Measurements from ENCODE around the gene BABAM2.
"Not testable (repeated sequence)": the region's sequence is repeated elsewhere in the genome, so short reads cannot be mapped to it uniquely, and the experiment has no call there.

The BABAM2 gene

DNA sequence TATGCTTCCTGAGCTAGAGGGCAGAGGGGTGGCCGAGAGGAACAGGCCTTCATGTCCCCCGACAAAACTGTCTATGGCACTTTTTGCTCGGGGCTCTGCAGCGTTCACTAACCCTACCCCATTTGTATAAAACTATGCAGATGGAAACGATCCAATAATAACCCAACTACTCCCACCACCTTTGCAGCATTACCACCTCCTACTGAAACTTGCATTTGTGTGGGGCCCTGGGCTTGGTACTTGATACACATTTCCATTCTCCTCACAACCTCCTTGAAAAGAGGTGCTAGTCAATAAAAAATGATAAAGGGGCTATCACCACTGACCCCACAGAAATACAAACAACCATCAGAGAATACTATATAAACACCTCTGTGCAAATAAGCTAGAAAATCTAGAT lies 438.7 kb downstream of the BABAM2 start:
- DNase-seq: no peak
- in situ Hi-C loops (cut with HindIII; ENCODE audit: low pct_ligation_motif_present, low pct_unique_long_range_greater_than_20kb, low sequenced_read_pairs): no loop called here

DNA sequence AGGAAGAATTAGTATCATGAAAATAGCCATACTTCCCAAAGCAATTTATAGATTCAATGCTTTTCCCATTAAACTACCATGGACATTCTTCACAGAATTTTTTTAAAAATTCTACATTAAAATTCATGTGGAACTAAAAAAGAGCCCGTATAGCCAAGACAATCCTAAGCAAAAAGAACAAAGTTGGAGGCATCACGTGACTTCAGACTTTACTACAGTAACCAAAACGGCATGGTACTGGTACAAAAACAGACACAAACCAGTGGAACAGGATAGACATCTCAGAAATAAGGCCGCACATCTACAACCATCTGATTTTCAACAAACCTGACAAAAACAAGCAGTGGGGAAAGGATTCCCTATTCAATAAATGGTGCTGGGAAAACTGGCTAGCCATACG lies 440.2 kb downstream of the BABAM2 start:
- DNase-seq; in situ Hi-C loops (cut with HindIII; ENCODE audit: low pct_ligation_motif_present, low pct_unique_long_range_greater_than_20kb, low sequenced_read_pairs): not testable (repeated sequence)

DNA sequence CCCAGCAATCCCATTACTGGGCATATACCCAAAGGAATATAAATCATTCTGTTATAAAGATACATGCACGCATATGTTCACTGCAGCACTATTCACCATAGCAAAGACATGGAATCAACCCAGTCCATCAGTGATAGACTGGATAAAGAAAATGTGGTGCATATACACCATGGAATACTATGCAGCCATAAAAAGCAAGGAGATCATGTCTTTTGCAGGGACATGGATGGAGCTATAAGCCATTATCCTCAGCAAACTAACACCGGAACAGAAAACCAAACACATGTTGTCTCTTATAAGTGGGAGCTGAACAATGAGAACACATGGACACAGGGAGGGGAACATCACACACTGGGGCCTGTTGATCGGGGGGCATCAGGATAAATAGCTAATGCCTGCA lies 441.3 kb downstream of the BABAM2 start:
- DNase-seq; in situ Hi-C loops (cut with HindIII; ENCODE audit: low pct_ligation_motif_present, low pct_unique_long_range_greater_than_20kb, low sequenced_read_pairs): not testable (repeated sequence)

DNA sequence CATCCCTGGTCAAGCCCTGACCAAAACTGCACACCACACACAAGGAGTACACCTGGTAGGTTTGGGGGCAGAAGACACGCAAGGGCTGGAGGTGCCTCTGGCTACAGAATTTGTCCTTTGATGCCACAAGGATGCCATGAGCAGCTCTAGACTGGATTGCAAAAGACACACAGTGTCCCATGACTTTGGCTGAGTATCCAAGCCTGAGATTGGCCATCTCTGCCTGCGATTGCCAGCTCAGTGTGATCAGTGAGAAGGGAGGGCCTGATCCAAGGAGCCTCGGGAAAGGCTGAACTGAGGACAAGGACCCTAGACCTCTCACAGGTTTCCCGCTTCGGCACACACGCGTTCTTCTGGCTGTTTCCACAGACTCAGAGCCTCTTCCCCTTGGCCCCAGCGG lies 442.2 kb downstream of the BABAM2 start:
- no peak for DNase-seq
- in situ Hi-C loops (cut with HindIII; ENCODE audit: low pct_ligation_motif_present, low pct_unique_long_range_greater_than_20kb, low sequenced_read_pairs): no loop called here

DNA sequence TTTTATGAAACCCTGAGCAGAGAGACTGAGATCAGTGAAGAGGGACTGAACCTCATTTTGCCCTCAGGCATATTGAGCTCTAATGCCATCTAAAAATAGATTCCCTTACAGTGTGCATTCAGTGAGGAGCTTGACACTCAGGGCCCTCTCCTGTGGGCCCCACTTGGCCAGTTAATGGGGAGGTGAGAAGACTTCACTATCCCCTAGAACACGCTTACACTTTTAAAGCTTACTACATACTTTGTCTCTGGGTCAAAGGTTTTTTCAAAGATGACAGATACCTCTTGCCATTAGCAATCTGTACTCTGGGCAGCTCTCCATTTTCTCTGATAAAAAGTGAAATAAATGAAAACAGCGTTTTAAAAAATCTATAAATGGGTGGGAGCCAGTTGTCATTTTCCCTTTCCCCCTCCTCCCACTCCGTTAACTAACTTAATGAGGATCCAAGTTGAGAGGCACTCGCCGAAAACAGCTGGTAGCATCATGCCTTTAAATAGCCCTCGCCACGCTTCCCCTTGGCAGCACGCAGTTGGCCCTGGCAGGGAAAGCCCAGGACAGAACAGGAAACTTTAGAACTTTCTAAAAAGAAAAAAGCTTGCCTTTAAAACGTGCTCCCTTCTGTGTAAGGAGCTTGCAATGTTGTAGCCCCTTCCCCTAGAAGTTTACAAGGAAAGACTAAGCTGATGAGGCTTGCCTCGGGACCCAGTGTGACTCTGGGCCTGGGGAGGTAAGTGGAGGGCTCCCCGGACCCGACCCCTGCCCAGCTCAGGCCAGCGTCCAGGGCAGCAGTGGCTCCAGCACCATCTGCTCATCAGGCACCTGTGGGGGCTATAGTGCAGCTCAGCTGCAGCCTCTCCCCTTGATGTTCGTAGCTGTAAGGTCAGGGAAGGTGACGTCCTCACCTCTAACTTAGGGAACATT lies 443.3 kb downstream of the BABAM2 start:
- in situ Hi-C loops (cut with HindIII; ENCODE audit: low pct_ligation_motif_present, low pct_unique_long_range_greater_than_20kb, low sequenced_read_pairs): no loop called here
- no peak for DNase-seq

DNA sequence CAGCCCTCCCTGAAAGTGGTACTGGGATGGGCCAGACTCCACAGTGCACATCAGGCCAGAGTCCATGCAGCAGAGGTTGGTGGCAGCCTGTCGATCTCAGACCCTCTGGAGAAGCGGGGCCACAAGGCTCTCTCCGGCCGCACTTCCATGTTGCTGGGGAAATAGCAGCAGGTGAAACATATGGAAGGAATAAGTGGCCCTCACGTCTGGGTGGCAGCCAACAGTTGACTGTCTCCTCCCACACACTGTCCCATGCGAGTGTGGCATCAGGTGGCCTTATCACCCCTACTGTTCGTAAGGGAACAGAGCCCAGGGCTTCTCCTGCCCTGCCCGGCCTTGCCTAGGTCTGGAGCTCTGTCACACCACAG lies 444.0 kb downstream of the BABAM2 start:
- in situ Hi-C loops (cut with HindIII; ENCODE audit: low pct_ligation_motif_present, low pct_unique_long_range_greater_than_20kb, low sequenced_read_pairs): no loop called here
- no peak for DNase-seq

DNA sequence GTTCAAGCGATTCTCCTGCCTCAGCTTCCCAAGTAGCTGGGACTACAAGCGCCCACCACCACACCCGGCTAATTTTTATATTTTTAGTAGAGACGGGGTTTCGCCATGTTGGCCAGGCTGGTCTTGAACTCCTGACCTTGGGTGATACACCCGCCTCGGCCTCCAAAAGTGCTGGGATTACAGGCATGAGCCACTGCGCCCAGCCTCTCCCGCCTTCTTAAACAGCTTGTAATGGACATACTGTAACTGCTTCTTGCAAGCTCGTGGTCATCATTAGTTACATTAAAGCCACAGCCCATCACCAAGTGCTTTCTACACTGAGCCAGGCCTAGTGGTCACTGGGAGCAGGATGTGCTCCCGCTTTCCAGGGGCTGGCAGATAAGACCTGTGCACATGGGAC lies 444.7 kb downstream of the BABAM2 start:
- in situ Hi-C loops (cut with HindIII; ENCODE audit: low pct_ligation_motif_present, low pct_unique_long_range_greater_than_20kb, low sequenced_read_pairs); DNase-seq: not testable (repeated sequence)

DNA sequence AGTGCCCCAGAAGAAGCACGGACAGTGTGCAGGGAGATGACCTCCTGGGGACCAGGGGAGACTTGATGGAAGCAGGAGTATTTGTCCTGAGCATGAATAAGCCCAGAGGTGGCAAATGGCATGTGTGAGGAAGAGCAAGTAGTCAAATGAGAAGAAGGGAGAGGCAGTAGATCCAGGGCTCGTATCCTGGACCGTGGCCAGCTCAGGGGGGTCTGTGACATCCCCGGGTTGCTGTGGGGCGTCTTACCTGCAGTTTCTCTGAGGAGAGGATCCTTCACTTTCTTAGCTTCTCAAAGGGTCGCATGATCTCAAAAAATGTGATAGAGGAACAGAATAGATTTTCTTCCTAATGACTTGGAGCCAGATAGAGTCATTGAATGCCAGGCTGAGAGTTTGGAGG lies 445.1 kb downstream of the BABAM2 start:
- no peak for DNase-seq
- in situ Hi-C loops (cut with HindIII; ENCODE audit: low pct_ligation_motif_present, low pct_unique_long_range_greater_than_20kb, low sequenced_read_pairs): no loop called here

DNA sequence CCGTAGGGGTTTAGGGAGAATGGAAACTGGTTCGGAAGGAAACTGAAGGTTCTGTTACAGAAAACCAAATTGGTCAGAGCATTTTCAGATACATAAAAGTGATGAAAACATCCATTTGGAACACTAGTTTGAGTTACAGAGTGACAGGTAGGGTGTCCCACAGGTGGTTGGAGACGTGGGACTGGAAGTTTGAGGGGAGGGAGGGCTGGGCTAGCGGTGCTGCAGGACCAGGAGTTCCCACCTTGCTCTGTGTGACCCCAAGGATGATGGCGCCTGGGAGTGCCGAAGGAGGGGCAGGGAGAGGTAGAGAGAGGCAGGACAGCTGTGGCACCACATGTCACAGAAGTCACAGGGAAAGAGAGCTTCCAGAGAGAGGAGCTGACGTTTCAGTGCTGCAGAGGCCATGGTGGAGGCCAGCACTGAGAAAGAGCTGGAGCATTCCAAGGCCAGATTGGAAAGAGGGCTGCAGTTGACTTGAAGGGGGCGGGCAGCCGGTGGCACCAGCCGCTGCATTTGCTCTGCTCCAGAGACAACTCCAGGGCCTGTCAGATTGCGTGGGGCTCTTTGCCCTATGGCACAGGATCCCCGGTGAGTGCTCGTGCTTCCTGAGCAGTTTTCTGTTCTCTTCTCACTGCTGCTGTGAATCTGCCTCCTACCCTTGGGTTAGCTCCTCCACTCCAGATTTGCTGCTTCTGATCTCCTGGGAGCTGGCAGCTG lies 445.9 kb downstream of the BABAM2 start:
- in situ Hi-C loops (cut with HindIII; ENCODE audit: low pct_ligation_motif_present, low pct_unique_long_range_greater_than_20kb, low sequenced_read_pairs): no loop called here
- DNase-seq: no peak

DNA sequence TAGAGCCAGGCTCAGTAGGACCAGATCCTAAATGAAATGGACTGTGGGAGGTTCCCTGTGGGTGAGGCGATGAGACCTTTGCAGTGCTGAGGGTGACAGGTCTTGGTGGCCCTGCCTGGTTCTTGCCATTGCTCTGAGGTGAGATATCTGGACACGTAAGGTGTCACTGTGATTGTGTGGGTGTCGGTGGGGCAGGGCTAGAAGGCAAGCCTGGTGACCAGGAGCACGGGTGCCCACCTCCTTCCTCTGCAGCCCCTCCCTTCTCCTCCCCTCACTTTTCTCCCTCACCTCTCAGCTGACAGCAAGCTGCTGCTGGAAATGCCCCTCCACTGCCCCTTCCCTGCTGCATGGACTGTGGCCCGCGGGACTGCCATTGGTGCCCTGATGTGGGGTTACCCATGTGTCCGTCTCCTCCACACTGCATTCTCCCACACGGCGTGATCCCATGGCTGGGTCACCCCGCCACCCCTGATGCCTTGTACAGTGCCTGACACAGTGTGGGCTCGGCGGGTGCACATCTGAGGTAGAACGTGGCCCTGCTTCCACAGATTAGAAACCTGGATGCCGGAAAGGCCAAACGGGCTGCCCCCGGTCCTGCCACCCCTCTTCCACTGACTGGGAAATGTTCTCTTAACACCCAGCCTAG lies 446.6 kb downstream of the BABAM2 start:
- in situ Hi-C loops (cut with HindIII; ENCODE audit: low pct_ligation_motif_present, low pct_unique_long_range_greater_than_20kb, low sequenced_read_pairs): no loop called here
- no peak for DNase-seq

DNA sequence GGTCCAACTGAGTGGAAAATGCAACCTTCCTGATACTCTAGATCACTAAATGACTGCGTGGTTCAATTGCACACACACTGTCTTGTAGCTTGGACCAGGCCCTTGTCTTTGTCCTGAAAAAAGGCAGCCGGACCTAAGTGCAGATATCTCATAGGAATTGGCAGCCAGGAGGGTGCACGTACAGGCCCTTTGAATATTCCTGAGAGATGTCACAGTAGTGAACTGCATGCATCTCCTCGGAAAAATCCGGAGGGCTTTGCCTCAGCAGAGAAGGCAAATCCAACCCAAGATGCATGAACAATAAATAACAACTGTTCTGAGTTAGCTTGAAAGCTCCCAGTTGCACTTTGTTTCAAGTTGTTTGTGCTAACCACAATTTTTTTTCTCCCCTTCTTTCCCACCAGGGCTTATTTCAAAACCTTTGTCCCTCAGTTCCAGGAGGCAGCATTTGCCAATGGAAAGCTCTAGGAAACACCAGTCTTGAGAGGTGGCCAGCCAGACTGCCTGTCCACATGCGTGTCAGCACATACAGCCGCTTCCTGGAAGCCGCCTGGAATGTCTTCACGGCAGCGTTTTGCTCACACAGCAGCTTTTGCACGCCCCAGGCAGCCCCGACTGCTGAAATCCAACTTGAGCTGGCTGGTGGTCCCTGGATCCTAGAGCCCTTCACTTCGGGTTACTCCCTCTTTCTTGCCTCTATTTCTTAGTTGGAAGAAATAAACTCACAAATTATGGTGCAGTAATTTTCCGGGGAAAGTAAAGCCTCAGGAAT lies 447.7 kb downstream of the BABAM2 start:
- in situ Hi-C loops (cut with HindIII; ENCODE audit: low pct_ligation_motif_present, low pct_unique_long_range_greater_than_20kb, low sequenced_read_pairs): no loop called here
- DNase-seq: no peak

DNA sequence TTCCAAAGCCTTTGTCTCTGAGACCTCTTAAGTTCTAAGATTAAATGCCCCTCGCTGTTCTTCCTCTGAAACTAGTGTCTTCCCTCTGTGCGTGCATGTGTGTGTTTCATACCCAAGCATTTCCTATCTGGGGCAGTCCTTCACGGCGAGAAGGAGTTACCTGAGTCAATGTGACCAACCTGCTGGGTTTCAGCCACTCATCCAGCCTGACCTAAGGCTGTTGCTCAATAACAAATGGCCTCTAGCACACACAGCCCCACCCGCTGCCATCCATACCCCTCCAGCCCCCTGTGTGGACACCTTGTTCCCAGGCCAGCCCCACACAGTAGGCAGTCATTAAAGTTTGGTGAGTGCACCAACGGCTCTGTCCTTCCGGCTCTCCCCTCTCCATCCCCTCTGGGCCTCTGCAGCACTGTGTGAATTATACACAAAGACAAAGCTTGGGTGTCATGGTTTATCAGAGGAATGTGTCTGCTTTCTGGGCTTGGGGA lies 448.3 kb downstream of the BABAM2 start:
- DNase-seq: no peak
- in situ Hi-C loops (cut with HindIII; ENCODE audit: low pct_ligation_motif_present, low pct_unique_long_range_greater_than_20kb, low sequenced_read_pairs): no loop called here

DNA sequence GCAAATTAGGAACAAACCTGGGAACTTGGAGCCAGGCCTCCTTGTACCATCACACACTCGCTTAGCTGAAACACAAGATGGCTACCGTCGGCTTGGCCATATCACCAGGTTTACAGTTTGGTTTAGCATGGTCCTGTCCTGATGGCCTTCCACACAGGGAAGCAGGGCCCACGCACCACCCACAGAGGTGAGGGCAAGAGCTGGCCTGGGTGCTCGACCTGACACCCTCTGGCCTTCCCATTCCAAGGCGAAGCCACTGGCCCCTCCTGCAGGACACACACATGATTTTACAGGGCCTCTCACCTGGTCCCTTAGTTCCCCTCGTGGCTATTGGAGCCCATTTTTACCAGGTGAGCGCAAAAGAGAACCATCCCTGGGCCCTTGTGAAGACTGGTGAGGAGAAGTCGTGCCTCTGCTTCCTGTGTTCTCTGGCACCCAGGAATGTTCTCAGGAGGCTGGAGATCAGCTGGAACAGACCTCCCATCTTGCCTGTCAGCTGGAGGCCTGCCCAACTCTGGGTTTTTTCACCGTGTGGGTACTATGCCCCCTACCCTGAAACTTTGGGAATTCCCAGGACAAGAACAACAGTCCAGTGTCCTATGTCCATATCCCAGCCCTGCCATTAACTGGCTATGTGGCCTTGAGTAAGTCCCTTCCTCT lies 449.1 kb downstream of the BABAM2 start:
- in situ Hi-C loops (cut with HindIII; ENCODE audit: low pct_ligation_motif_present, low pct_unique_long_range_greater_than_20kb, low sequenced_read_pairs): no loop called here
- DNase-seq: no peak

DNA sequence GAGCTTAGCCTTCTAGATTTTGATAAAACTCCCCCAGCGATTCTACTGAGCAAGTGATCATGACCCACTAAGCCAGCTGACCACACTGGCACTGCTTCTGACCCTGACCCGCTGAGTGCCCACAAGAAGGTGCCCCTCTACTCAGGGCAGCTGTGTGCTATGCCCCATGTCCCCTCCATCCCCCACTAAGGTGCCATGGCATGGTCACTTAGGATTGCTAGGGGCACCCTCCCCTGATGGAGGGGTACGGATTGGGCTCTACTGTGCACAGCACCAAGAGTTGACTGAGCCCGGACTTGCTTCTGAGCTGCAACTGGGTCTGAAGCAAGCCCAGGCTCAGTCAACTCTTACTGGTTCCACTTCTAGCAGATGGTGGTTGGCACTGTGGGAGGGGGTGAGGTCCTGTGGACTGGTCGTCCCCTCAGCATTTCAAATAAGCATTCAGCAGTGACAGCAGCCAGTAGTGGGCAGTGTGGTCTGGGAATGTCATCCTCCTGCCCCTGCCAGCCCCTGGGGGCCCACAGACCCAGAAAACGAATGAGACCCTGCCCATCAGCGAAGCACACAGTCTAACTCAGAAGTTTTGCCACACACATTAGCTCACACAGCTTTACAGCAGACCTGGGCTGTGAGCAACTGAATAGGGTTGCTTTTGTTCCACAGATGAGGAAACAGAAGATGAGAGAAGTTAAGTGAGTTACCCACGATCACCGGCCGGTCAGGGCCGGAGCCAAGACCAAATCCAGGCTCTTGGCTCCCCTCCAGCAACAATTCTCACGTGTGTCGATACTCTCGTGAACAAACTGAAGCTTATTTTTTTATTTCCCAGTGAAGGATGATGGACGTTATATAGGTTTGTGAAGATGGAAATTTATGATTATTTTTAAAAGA lies 450.0 kb downstream of the BABAM2 start:
- no peak for DNase-seq

DNA sequence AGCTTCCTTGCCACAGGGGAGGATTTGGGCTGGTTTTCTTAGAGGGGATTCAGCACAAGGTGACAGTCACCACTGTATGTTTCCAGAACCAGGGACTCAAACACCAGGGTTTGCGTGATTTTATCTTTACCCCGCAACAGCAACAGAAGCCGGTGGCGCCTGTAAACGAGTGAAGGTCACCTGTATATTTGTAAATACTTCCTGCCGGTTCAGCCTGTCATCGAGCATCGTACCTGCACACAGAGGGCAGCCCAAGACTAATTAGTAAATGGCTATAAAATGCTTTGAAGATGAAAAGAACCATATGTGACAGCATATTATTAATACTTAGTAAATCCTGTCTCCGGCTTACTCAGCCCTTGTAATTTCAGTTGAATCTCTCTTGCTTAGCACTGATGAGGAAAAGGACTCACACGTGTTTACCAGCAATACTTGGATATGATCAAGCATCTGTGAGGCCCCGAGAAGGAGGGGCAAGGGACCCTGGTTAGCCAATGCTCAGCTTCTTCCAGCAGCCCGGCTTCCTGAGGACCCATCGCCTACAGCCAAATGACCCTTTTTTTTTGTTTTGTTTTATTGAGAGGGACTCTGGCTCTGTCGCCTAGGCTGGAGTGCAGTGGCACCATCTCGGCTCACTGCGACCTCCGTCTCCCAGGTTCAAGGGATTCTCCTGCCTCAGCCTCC lies 450.8 kb downstream of the BABAM2 start:
- no peak for DNase-seq
- in situ Hi-C loops (cut with HindIII; ENCODE audit: low pct_ligation_motif_present, low pct_unique_long_range_greater_than_20kb, low sequenced_read_pairs): no loop called here

More for the DNA sequence above, 450.0 kb downstream of the BABAM2 start:
- in situ Hi-C loops (cut with HindIII; ENCODE audit: low pct_ligation_motif_present, low pct_unique_long_range_greater_than_20kb, low sequenced_read_pairs): no loop called here

DNA sequence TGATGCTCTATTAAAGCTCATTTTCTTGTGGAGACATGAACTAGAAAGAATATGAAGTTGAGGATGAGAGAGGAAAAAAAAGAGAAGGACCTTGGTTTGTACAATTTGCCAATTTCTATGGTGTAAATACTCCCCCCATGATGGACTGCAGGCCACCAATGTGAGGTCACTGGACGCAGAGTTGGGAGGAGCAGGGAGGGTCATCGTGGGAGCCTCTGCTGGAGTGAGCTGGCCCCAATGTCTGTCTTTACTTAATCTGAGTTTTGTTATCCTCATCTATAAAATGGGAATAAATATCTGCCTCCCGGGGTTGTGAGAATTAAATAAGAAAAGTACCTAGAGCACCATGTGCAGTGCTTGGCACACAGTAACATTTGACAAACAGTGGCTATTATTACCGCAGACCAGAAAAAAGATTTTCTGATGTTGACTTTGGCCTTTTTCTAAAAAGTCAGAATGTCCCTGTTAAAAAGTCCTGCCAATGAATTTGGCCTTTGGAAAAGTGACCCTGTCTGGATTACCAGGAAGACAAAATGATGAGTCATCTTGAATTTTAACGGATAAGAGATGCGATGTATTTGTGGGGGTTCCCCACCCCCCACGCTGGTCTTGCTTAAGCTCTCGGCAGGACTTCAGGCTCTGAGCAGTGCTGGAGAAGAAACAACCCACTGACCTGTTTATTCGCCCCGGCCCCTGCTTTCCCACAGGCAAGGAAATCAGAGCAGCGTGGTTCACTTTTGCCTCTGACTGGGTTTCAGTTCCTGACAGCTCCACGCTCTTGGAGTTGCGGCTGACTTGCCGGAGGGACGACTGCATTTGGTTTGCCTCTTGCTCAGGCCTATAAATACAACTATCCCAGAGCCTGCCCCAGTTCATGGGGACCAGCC lies 451.8 kb downstream of the BABAM2 start:
- peak; percentile 8 for DNase-seq
- in situ Hi-C loops (cut with HindIII; ENCODE audit: low pct_ligation_motif_present, low pct_unique_long_range_greater_than_20kb, low sequenced_read_pairs): no loop called here

Measured in ACHN (cell line).